Effector memory CD4-positive, alpha-beta T cell (primary cell): Measurements from ENCODE around the gene LRRC37B.
"Not testable (repeated sequence)": the region's sequence is repeated elsewhere in the genome, so short reads cannot be mapped to it uniquely, and the experiment has no call there.

ENCODE experiments used
- DNase-seq, 3 donors: peaks; one replicate each; pipeline ENCODE4 v3.0.0-alpha.2; 2020
- H3K27ac ChIP-seq: 2 replicates; pipeline ENCODE4 v1.7.0; 2013; ENCODE audit warnings: mild to moderate bottlenecking, low read length, moderate library complexity; ENCODE audit not compliant: insufficient read depth, poor library complexity, severe bottlenecking
- H3K27me3 ChIP-seq: replicated peaks from 2 replicates; pipeline ENCODE4 v1.7.0; 2013; ENCODE audit warnings: mild to moderate bottlenecking, low read length; ENCODE audit not compliant: insufficient read depth, control insufficient read depth, poor library complexity, severe bottlenecking
- H3K36me3 ChIP-seq: 2 replicates; pipeline ENCODE4 v1.7.0; 2013; ENCODE audit warnings: mild to moderate bottlenecking, low read length, moderate library complexity; ENCODE audit not compliant: control insufficient read depth, insufficient read depth
- H3K4me1 ChIP-seq: 2 replicates; pipeline ENCODE4 v1.7.0; 2013; ENCODE audit warnings: low read length, mild to moderate bottlenecking; ENCODE audit not compliant: control insufficient read depth, insufficient read depth, poor library complexity, severe bottlenecking
- H3K4me3 ChIP-seq: 2 replicates; pipeline ENCODE4 v1.7.0; 2013; ENCODE audit warnings: low read length, low read depth, mild to moderate bottlenecking; ENCODE audit not compliant: insufficient read depth, poor library complexity, severe bottlenecking
- H3K9me3 ChIP-seq: 2 replicates; pipeline ENCODE4 v1.7.0; 2013; ENCODE audit warnings: mild to moderate bottlenecking, low read length, moderate library complexity; ENCODE audit not compliant: control insufficient read depth
- total RNA-seq, 3 donors: gene quantifications; one replicate each; lab custom pipeline; 2026; lab: John Stamatoyannopoulos, UW

LRRC37B gene
- total RNA-seq, result 44.4 to 56.7 (median 53.6) reads per million in 3 donors

DNA sequence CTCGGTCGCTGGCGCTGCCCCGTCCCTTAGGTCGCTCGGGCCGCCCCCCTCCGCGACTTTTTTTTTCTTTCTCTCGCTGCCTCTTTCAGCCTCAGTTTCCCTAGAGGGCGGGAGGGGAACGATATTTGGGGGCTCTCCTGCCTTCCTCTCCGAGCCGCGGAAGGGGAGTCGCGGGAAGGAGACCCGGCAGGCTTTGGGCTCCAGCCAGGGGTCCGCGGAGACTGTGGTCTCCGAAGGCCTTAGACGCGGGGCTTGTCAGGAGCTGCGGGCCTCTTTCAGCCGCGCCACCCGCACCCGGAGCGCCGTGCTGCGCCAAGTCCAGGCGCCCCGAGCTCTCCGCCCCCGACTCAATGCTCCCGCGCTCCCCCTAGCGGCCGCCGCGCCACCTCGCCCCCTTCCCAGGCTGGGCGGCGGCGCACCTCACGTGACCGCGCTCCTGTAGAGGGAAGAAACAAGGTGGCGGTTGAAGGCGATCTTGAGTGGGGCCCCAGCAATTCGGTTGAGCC, at the start of gene LRRC37B:
LRRC37B (plus strand) TSS at position 427 of the 506 bp plus-strand sequence. CDS start 14,010 bp downstream, outside the sequence.
- peak; percentile 75 to 82 (median 82) for DNase-seq
- Histone ChIP-seq H3K4me1 (peaks cover 6% of the 10 kb centered on the region), H3K9me3 (no peaks in the 10 kb centered on the region), H3K27ac (peak within 1 kb of the TSS; percentile 74), H3K27me3 (no peaks in the 10 kb centered on the region), H3K36me3 (no peaks in the 10 kb centered on the region), H3K4me3 (peak within 1 kb of the TSS; percentile 94)

- H3K27ac ChIP-seq, DNase-seq, H3K27me3 ChIP-seq, H3K4me3 ChIP-seq, H3K36me3 ChIP-seq, H3K9me3 ChIP-seq, H3K4me1 ChIP-seq: not testable (repeated sequence)
These were observed 43.1 kb upstream of the LRRC37B start for GRCh38 chr17:31964131-31964530.

GRCh38 chr17:31967648-31968047, 39.5 kb upstream of the LRRC37B start:
- H3K27ac ChIP-seq, result no peak overlapping the region
- no peak overlapping the region for H3K4me3 ChIP-seq
- DNase-seq, result no peak
- no peaks in the 10 kb centered on the region for H3K4me1 ChIP-seq
- H3K9me3 ChIP-seq, result no peaks in the 10 kb centered on the region
- no peaks in the 10 kb centered on the region for H3K27me3 ChIP-seq
- no peaks in the 10 kb centered on the region for H3K36me3 ChIP-seq

- DNase-seq, H3K4me3 ChIP-seq, H3K27ac ChIP-seq, H3K36me3 ChIP-seq, H3K27me3 ChIP-seq, H3K9me3 ChIP-seq, H3K4me1 ChIP-seq: not testable (repeated sequence)
These were observed 36.8 kb upstream of the LRRC37B start for GRCh38 chr17:31970416-31970815.

DNA sequence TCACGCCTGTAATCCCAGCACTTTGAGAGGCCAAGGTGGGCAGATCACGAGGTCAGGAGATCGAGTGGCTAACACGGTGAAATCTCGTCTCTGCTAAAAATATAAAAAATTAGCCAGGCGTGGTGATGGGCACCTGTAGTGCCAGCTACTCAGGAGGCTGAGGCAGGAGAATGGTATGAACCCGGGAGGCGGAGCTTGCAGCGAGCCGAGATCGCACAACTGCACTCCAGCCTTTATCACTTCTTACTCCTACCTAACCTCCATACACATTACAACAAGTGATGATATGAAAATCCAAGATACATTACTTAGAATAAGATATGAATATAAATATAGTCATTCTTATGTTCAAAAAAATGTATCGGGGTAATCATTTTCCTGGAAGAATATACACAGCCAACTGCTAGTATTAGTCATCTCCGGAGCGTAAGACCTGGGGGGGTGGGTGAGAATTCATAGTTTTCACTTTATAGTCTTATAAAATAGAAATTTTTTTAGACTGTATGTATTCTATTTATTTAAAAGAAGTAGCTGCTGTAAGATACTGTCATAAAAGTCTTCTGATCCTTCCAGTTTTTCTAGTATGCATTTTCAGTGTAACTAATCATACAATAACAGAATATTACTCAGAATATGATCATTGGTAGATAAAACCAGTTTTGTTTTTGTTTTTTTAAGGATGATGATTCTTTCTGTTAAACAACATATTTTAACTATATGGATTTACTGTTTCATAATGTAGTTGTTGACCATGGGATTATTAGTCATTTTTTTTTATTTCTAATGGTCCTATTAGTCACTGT, 32.7 kb upstream of the LRRC37B start:
- not testable (repeated sequence) for H3K36me3 ChIP-seq

DNA sequence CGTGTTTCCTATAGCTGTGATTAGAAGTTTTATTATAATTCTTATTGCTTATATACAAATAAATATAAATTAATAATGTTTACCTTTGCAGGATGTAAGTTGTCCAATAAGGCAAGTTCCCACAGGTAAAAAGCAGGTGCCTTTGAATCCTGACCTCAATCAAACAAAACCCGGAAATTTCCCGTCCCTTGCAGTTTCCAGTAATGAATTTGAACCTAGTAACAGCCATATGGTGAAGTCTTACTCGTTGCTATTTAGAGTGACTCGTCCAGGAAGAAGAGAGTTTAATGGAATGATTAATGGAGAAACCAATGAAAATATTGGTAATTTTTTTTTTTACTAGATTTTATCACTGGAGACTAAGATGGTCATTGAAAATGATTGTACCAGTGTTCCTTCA, 31.8 kb upstream of the LRRC37B start:
- not testable (repeated sequence) for H3K36me3 ChIP-seq, H3K4me3 ChIP-seq, H3K27ac ChIP-seq, H3K9me3 ChIP-seq, H3K27me3 ChIP-seq, H3K4me1 ChIP-seq, DNase-seq

More for the DNA sequence above, 32.7 kb upstream of the LRRC37B start:
- DNase-seq, H3K4me3 ChIP-seq, H3K27me3 ChIP-seq, H3K27ac ChIP-seq, H3K4me1 ChIP-seq, H3K9me3 ChIP-seq: not testable (repeated sequence)

DNA sequence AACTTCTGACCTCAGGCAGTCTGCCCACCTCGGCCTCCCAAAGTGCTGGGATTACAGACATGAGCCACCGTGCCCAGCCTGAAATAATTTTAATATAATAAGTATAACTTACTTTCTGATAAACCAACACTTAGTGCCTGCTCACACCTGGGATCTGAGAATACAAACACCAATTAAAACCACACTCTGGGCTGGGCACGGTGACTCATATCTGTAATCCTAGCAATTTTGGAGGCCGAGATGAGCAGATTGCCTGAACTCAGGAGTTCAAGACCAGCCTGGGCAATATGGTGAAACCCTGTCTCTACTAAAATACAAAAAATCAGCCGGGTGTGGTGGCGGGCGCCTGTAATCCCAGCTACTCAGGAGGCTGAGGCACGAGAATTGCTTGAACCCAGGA, 15.4 kb upstream of the LRRC37B start:
- not testable (repeated sequence) for H3K9me3 ChIP-seq, H3K4me1 ChIP-seq, H3K4me3 ChIP-seq, H3K27me3 ChIP-seq, H3K27ac ChIP-seq, DNase-seq
- peaks cover 50% of the 10 kb centered on the region for H3K36me3 ChIP-seq

GRCh38 chr17:31997005-31997404, 10.2 kb upstream of the LRRC37B start:
- DNase-seq, result no peak
- Histone ChIP-seq H3K4me1 (no peaks in the 10 kb centered on the region), H3K4me3 (no peak overlapping the region), H3K27me3 (no peaks in the 10 kb centered on the region), H3K36me3 (peaks cover 42% of the 10 kb centered on the region), H3K9me3 (no peaks in the 10 kb centered on the region), H3K27ac (no peak overlapping the region)

GRCh38 chr17:32007463-32008298, 498 bp downstream of the LRRC37B start:
- no peaks in the 10 kb centered on the region for H3K36me3 ChIP-seq
- DNase-seq, result peak; percentile 7 to 17 (median 14)
- H3K4me1 ChIP-seq, result peaks cover 6% of the 10 kb centered on the region

GRCh38 chr17:32009262-32009542, 2.0 kb downstream of the LRRC37B start:
- H3K4me3 ChIP-seq, result peak overlapping the region; percentile 94
- no peaks in the 10 kb centered on the region for H3K36me3 ChIP-seq
- no peaks in the 10 kb centered on the region for H3K27me3 ChIP-seq
- DNase-seq, result no peak
- peak overlapping the region; percentile 74 for H3K27ac ChIP-seq
- peaks cover 9% of the 10 kb centered on the region for H3K4me1 ChIP-seq
- H3K9me3 ChIP-seq, result no peaks in the 10 kb centered on the region

More at GRCh38 chr17:32007463-32008298, 498 bp downstream of the LRRC37B start:
- H3K27me3 ChIP-seq, result no peaks in the 10 kb centered on the region
- H3K4me3 ChIP-seq, result peak overlapping the region; percentile 94
- peak overlapping the region; percentile 74 for H3K27ac ChIP-seq
- H3K9me3 ChIP-seq, result no peaks in the 10 kb centered on the region
